GM19193 (cell line): Measurements from ENCODE around the gene OTOP2.

Experiments used
- POLR2A ChIP-seq: IDR thresholded peaks from 4 replicates; pipeline ENCODE4 v1.6.1; 2011; ENCODE audit not compliant: insufficient read depth, insufficient read length; ENCODE audit errors: extremely low read depth

The OTOP2 gene

DNA sequence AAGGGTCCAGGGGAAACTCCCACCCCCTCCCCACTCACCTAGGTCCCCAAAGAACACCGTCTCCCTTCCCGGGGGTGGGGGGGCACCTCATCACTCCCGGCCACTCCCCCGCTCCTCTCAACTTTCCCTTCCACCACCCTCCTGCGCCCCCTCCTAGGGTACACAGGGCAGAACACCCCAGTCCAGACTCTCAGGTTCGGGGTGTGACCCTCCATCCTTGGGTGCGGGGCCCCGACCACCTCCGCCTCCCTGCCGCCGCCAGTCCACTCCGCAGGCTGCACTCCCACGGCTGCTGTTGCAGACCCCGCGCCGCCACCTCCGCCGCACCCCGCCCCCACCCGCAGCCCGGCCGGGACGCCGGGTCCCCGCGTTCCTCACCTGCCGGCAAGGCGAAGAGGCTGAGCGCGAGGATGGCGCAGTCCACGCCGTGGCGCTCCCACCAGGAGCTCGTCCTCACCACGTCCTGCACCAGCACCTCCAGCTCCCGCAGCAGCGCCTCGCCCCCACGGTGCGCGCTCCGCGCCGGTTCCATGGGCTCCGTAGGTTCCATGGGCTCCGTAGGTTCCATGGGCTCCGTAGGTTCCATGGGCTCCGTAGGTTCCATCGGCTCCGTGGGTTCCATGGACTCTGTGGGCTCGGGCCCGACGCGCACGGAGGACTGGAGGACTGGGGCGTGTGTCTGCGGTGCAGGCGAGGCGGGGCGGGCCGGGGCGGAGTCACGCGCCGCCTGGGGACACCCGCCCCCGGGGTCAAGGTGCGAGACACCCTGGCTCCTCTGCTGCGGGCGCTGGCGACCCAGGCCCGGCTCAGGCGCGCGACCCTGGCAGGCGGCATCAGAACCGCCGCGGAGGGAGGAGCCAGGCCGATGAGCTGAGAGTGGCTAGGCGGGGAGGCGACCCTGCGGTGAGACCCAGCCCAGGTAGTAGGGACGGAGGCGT lies 30.8 kb upstream of the OTOP2 start, which contains the start of gene FADS6:
FADS6 (minus strand) TSS at position 660 of the 938 bp plus-strand sequence; CDS start at position 622, 38 bp downstream.
- no peak for TF ChIP-seq POLR2A

DNA sequence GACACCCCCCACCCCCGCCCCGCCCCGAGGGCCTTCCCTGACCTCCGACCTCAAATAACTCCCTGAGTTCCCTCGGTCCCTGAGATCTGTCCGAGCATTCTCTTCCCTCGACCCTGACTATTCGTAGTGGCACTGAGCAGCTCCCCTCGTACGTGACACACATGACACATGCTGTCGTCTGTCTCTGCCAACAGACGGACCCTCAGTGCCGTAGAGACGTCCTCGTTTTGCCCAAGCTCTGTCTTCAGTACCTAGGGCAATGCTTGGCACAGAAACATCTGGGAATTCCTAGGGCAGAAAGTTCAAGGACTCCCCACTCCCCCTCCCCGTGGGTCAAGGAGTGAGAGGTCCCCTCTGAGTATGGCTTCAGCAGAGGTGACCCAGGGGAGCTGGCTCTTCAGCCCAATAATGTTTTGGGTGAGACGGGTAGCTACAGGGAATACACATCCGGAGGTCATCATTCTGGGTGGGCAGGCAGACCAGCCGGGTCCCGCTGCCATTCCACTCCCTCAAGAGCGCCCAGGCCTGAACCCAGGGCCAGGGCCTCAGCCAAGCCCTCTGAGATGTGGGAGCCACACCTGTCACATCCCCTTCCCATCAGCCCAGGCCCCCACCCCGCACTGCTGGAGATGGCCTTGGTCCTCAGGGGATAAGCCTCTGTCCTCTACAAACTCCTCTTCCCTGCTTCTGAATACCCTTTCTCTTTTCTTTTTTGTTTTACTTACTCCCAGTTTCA lies 30.0 kb upstream of the OTOP2 start:
- TF ChIP-seq POLR2A: no peak

DNA sequence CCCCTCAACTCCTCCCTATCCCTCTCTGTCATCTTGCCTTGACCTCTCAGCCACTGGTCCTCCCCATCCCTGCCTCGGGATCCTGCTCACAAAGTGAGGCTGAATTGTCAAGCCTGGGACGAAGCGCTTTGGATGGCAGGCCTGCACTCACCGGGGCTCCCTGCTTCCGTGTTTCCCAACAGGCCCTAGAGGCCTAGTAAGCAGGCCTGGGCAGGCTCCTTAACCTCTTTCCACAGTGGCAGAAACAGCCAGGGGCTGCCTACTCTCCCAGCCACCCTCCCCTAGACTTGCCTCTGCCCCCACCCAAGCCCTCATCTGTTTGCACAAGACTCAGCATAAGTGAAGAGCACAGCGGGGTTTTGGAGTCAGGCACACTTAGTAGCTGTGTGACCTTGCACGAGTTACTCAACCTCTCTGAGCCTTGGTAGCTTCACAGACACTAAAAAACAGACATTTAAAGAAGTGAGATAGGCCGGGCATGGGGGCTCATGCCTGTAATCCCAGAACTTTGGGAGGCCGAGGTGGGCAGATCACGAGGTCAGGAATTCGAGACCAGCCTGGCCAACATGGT lies 25.6 kb upstream of the OTOP2 start:
- TF ChIP-seq POLR2A: no peak

DNA sequence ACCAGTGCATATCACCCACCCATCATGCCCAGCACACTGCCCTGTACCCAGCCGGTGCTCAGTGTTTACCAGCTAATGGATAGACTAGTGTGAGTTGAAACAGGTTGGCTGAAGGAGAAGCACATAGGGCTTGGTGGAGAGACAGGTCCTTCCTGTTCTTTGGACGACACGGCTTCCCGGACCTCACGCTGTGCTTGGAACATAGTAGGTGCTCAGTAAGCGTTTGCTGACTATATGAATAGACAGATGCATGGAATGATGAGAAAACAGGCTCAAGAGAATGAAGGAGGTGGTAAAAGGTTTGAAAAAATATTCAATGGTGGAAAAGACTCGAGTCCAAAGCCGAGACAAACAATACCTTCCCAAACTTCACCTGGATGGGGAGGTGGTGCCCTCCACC lies 23.9 kb upstream of the OTOP2 start:
- TF ChIP-seq POLR2A: no peak

DNA sequence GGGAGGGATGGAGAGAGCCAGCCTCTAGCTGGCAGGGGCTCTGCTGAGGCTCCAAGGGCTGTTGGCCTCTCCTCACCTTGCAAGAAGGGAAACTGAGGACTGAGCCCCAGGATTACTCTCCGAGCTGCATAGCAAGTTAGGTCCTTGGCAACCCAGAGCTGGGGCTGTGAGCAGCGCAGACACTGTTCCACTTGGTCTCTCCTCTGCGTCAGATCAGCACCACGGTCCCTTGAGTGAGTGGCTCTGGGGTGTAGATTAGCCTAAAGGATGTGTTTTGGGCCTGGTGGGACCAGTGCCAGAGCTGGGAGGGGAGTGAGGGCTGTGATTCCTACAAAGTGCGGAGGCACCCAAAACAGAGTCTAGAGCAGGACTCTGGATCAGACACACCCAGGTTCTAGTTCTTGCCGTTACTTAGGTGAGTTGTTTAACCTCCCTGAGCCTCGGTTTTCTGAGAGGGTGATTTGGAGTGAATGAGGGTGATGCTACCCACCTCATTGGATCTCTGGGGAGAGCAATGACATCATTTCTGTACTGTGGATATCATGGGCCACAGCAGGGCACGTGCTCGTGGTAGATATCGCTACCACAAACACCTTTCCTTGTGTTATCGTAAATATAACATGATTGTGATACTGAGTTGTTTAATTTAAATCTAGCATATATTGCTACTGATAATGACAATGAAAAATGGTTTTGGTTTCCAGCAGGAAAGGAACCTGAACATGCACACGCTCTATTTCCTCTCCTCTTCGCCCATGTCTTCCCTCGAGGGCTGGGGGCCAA lies 22.5 kb upstream of the OTOP2 start:
- TF ChIP-seq POLR2A: no peak

DNA sequence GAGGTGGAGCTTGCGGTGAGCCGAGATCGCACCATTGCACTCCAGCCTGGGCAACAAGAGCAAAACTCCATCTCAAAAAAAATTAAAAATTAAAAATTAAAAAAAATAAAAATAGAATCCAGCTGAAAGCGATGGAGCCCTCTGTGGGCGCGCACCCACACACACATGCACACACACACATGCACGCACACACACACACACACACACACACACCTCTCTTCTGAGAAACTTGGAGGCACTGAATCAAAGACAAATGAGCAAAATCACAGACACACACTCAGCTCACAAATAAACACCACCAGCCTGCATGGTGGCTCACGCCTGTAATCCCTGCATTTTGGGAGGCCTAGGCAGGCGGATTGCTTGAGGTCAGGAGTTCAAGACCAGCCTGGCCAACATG lies 21.0 kb upstream of the OTOP2 start:
- no peak for TF ChIP-seq POLR2A

DNA sequence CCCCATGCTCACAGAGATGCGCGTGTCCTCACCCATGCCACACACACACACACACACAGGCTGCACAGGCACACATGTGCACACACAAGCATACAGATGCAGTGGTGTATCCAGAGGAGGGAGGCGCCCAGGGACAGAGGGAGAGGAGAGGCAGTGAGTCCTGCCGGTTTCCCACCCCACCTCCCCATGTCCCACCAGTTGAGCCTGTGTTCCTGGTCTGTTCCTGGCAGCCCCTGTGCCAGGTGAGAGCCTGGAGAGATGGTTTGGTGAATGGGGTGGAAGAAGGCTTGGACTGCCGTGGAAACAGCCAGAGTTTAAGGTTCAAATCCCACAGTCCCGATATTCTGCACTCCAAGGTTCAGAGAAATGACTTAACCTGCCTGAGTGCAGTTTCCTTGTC lies 20.4 kb upstream of the OTOP2 start:
- no peak for TF ChIP-seq POLR2A

DNA sequence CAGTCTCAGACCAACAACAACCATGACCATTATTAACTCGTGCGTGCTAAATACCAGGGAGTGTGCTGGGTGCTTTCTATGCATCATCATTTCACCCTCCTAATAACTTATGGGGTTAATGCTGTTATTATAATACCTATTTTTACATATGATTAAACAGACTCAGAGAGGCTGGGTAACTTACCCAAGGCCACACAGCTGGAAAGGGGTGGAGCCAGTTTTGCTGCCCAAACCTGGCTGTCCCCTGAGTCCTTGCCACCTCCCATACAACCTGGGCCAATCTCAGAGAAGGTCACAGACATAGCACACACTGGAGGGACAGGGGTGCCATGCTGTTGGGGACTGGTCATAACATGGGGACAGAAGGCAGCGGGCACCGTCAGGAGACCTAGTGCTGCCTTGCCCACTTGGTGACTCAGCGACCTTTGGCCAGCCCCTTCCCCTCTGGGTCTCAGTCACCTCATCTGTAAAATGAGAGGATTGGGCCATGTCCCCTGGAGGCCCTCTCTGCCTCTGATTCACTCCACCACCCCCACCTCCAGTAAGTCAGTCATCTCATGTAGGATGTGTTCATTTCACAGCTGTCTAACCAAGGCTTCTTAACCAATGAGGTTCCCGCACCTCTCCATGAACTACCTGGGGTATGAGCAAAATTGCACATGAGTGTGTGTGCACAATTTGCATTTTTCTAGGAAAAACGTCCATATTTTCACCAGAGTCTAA lies 19.2 kb upstream of the OTOP2 start:
- TF ChIP-seq POLR2A: no peak

DNA sequence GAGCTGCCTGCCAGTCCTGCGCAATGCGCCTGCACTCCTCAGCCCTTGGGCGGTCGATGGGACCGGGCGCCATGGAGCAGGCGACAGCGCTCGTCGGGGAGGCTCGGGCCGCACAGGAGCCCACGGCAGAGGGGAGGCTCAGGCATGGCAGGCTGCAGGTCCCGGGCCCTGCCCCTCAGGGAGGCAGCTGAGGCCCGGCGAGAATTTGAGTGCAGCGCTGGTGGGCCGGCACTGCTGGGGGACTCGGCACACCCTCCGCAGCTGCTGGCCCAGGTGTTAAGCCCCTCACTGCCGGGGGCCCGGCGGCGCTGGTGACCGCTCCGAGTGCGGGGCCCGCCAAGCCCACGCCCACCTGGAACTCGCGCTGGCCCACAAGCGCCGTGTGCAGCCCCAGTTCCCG lies 17.1 kb upstream of the OTOP2 start:
- no peak for TF ChIP-seq POLR2A

DNA sequence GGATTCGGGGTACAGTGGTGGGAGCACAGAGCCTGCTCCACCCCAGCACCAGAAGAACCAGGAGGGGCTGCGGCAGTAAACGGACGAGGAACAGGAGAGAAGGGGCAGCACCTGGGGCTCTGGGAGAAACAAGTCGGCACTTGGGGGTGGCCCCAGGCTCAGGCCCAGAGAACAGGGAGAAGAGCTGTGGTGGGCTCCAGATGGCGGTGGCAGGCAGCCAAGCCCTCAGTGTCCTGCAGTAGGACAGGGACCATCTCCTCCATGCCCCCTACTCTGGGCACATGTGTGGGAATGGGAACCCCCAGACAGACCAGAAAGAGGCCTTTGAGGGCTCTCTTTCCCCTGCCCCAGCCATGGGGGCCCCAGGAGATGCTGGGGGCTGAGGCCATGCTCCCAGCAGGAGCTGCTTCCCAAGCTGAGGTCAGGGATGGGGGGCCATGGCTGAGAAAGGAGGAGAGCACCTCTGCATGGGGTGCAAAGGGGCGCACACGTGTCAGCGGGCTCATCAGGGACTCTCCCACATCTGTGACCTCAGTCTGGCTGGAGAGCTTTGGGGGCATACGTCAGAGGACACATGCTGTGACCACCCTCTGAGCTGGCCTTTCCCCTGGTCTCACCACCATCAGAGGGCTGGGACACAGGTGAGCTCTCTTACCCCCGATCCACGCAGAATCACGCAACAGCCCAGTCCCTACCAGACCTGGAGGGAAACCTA lies 7.8 kb upstream of the OTOP2 start:
- TF ChIP-seq POLR2A: no peak

DNA sequence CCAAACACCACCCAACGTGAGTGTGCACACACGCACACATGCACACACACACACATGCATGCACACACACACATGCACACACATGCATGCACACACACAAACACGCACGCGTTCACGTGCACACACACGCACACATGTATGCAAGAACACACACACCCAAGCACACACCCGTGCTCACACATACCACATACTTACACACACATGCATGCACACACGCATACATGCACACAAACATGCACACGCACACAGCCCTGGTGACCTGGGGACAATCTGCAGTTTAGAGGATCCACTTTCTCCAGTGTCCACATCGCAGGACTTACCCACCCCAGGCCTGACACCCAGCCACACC lies 7.2 kb upstream of the OTOP2 start:
- TF ChIP-seq POLR2A: no peak

DNA sequence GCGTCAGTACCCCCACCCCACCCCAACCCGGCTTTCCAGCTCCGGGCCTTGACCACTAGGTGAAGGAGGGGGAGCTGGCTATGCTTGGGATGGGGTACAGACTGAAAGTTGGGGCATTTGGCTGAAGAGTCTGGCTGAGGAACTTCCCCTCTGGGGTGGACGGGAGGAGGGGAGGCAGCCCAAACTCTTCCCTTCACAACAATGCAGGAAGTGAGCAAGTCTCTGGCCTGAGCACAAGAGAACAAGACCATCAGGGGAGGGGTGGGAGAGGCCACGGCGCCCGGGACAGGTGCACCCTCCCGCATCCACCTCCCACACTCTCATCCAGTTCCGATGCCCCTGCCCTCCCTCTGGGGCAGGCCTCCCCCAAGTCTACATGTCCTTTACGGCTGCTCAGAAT lies 6.6 kb upstream of the OTOP2 start:
- no peak for TF ChIP-seq POLR2A

DNA sequence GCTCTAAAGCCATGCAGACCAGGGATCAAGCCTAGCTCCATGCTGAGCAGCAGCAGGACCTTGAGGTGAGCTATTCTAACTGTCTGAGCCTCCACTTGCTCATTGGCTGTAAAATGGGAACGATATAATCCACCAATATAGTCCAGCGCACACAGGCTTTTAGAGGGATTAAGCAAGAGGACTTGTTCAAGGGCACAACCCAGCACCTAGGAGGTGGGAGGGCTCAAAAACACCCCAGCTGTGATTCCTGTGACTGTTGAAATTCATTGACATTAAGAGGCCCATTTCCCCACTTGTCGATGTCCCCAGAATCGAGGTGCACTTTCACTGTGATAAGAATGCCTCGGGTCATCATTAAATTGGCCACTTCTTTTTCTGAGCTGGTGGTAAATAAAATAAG lies 5.2 kb upstream of the OTOP2 start:
- no peak for TF ChIP-seq POLR2A
